K562 (cell line): ENCODE results near the gene EIF3K. TPM values are rescaled to one million over a fixed set of nuclear protein-coding genes. Genes with fewer than 3 reads are reported as not detected.

Experiments
- ATAC-seq: fragments of 200-7000 bp; cut with Tn5 transposase; 3 replicates; pipeline ENCODE4 v1.9.1; 2020; ENCODE audit warnings: moderate library complexity
- BruUV-seq: library from RNA; stranded (reverse); fragments of 400-500 nt; replicated peaks from 2 replicates; lab custom pipeline; 2021; lab: Mats Ljungman, UMichigan
- CTCF ChIA-PET: fragments of 300-600 bp; formaldehyde crosslinking; extraction: SDS; loops from one replicate; lab custom pipeline; 2021; ENCODE audit warnings: low intra/inter-chr PET ratio; lab: Yijun Ruan, JAX
- POLR2A ChIA-PET: fragments of 300-600, 350-650 bp; sonication (Branson Sonifier 250); formaldehyde crosslinking; extraction: SDS; loops from one replicate; lab custom pipeline; 2021; ENCODE audit warnings: antibody characterized with exemption, inconsistent platforms; lab: Yijun Ruan, JAX
- DNase-seq, 4 experiments: peaks; one replicate each; pipeline versions ENCODE4 v3.0.0 to v3.0.0-alpha.2; 2011 to 2018; ENCODE audit warnings: low spot score in 3 of 4, mixed read lengths in 3 of 4; ENCODE audit errors: extremely low read depth in 1 of 4
- FAIRE-seq: peaks from 2 replicates; lab custom pipeline; 2011; peaks lifted over from hg19 to GRCh38; lab: Jason Lieb, UNC
- H2AFZ ChIP-seq: 2 replicates; pipeline ENCODE4 v1.6.0; 2011; ENCODE audit warnings: low read depth, low read length, control low read depth, inconsistent platforms
- H3K27ac ChIP-seq: fragments of 200-600 bp; 3 replicates; pipeline ENCODE4 v1.8.0; 2011; ENCODE audit warnings: low read depth, mild to moderate bottlenecking, control low read depth, inconsistent platforms, low read length, moderate library complexity, mixed read lengths; ENCODE audit errors: extremely low read depth
- H3K27me3 ChIP-seq, 2 experiments: fragments of 300-600 bp in 1 of 2; 2 replicates in 1 of 2; 3 replicates in 1 of 2; pipeline versions ENCODE4 v1.6.0 to v1.8.0; 2011; ENCODE audit warnings: inconsistent platforms in 2 of 2, low read length in 2 of 2, mild to moderate bottlenecking in 1 of 2, mixed read lengths in 1 of 2, moderate library complexity in 1 of 2; ENCODE audit not compliant: control insufficient read depth in 2 of 2, insufficient read depth in 2 of 2
- H3K36me3 ChIP-seq: fragments of 300-600 bp; 3 replicates; pipeline ENCODE4 v1.8.0; 2011; ENCODE audit warnings: mild to moderate bottlenecking, low read length, inconsistent platforms; ENCODE audit not compliant: control insufficient read depth, insufficient read depth
- H3K4me1 ChIP-seq, 2 experiments: fragments of 200-600 bp in 1 of 2; replicated peaks in 1 of 2; 2 replicates in 1 of 2; 3 replicates in 1 of 2; pipeline versions ENCODE4 v1.5.1 to v1.8.0; 2011; ENCODE audit warnings: inconsistent platforms in 2 of 2, low read length in 2 of 2, mild to moderate bottlenecking in 1 of 2, mixed read lengths in 1 of 2, moderate library complexity in 1 of 2; ENCODE audit not compliant: control insufficient read depth in 2 of 2, insufficient read depth in 2 of 2
- H3K4me2 ChIP-seq: 2 replicates; pipeline ENCODE4 v1.6.1; 2011; ENCODE audit warnings: low read length, control low read depth, inconsistent platforms, mixed read lengths; ENCODE audit not compliant: insufficient read depth
- H3K4me3 ChIP-seq: fragments of 200-600 bp; sonication (generic), shearing (Covaris generic); 2 replicates; pipeline ENCODE4 v1.5.1; 2016; ENCODE audit warnings: control low read depth, inconsistent platforms
- H3K79me2 ChIP-seq: fragments of 200-600 bp; 3 replicates; pipeline ENCODE4 v1.8.0; 2011; ENCODE audit warnings: low read length, inconsistent platforms; ENCODE audit not compliant: control insufficient read depth, insufficient read depth
- H3K9ac ChIP-seq, 2 experiments: 2 replicates each; pipeline versions ENCODE4 v1.6.0 to v1.6.1; 2011; ENCODE audit warnings: low read depth in 2 of 2, low read length in 2 of 2, control low read depth in 1 of 2, inconsistent platforms in 1 of 2, mild to moderate bottlenecking in 1 of 2, mixed read lengths in 1 of 2; ENCODE audit not compliant: insufficient read depth in 1 of 2
- H3K9me1 ChIP-seq: one replicate; pipeline ENCODE4 v1.6.0; 2011; ENCODE audit warnings: inconsistent platforms, mild to moderate bottlenecking, low read length, moderate library complexity; ENCODE audit not compliant: control insufficient read depth, insufficient read depth
- H3K9me3 ChIP-seq: replicated peaks from 2 replicates; pipeline ENCODE4 v1.5.1; 2011; ENCODE audit warnings: low read depth, low read length, inconsistent platforms; ENCODE audit not compliant: control insufficient read depth, insufficient read depth
- H4K20me1 ChIP-seq: replicated peaks from 2 replicates; pipeline ENCODE4 v1.6.1; 2011; ENCODE audit warnings: low read length, inconsistent platforms, mixed read lengths; ENCODE audit not compliant: control insufficient read depth, insufficient read depth
- GATAD2B ChIP-seq: fragments of 450-650 bp; IDR thresholded peaks from 2 replicates; pipeline ENCODE4 v1.6.1; 2017; ENCODE audit warnings: mild to moderate bottlenecking, borderline replicate concordance
- HDAC3 ChIP-seq: fragments of 450-650 bp; IDR thresholded peaks from 2 replicates; pipeline ENCODE4 v1.6.1; 2018; ENCODE audit warnings: borderline replicate concordance, mild to moderate bottlenecking, moderate library complexity; ENCODE audit not compliant: partially characterized antibody
- PURB ChIP-seq: sonication (generic); formaldehyde crosslinking; IDR thresholded peaks from 2 replicates; pipeline ENCODE4 v1.9.0; 2021; ENCODE audit warnings: low read depth, mild to moderate bottlenecking, missing genetic modification reagents
- THAP7 ChIP-seq: fragments of 250-450 bp; sonication (Bioruptor Pico); IDR thresholded peaks from 2 replicates; pipeline ENCODE4 v1.5.0; 2021
- ZNF561 ChIP-seq: fragments of 450-650 bp; formaldehyde crosslinking; conservative IDR thresholded peaks from 2 replicates; pipeline ENCODE4 v1.4.0; 2020; ENCODE audit warnings: mild to moderate bottlenecking, moderate library complexity
- WGBS: fragments of 100-300 bp; shearing (Covaris generic); methylation state at CpG from one replicate; pipeline ENCODE4 v1.1.6; 2016; ENCODE audit warnings: low coverage, mixed read lengths; ENCODE audit not compliant: insufficient coverage; ENCODE audit errors: missing lambda C conversion rate; 5-methylcytosine and 5-hydroxymethylcytosine counted together
- in situ Hi-C: fragments of 300-500 bp; cut with MboI; formaldehyde crosslinking; loops from 4 replicates; pipeline ENCODE4 v1.15.0; 2018; ENCODE audit warnings: inconsistent platforms, mixed read lengths
- intact Hi-C: fragments of 100-400 bp; cut with micrococcal nuclease; formaldehyde crosslinking; loops from 2 replicates; pipeline ENCODE4 v1.14.2; 2022
- polyA plus RNA-seq, 8 experiments: library from polyadenylated mRNA; depleted of rRNA in 4 of 8; stranded (reverse) in 5 of 8; unstranded in 3 of 8; fragments of >200 nt; fragmentation: Nextera tagmentation in 2 of 8; fragmentation: Illumina TruSeq in 1 of 8; extraction: Ambion mirVana in 2 of 8; extraction: Trizol in 1 of 8; gene quantifications; 2 replicates each; pipeline versions ENCODE4 v1.2.1 to v1.2.3, GENCODE V29; 2011 to 2014; ENCODE audit warnings: inconsistent platforms in 1 of 8, missing spikeins in 1 of 8
- total RNA-seq, 7 experiments: library from RNA; depleted of rRNA in 6 of 7; stranded (reverse); fragments of >200 nt in 6 of 7; fragmentation: Illumina TruSeq in 2 of 7; extraction: Trizol in 2 of 7; gene quantifications; 2 replicates each; pipeline versions ENCODE4 v1.2.1 to v1.2.3, GENCODE V29; 2011 to 2021; ENCODE audit warnings: low replicate concordance in 1 of 7
- TF ChIP-seq, protein P1 (sequence below): fragments of 150-350 bp; conservative IDR thresholded peaks from 2 replicates; pipeline ENCODE4 v1.6.1; 2014; ENCODE audit warnings: low read length

The EIF3K gene
- total and polyA plus RNA-seq, 9 of the 15 experiments (the other 6 are each of a cell fraction or from before 2014, with no cell fraction given) = 387 to 1,827 (median 733) TPM

DNA sequence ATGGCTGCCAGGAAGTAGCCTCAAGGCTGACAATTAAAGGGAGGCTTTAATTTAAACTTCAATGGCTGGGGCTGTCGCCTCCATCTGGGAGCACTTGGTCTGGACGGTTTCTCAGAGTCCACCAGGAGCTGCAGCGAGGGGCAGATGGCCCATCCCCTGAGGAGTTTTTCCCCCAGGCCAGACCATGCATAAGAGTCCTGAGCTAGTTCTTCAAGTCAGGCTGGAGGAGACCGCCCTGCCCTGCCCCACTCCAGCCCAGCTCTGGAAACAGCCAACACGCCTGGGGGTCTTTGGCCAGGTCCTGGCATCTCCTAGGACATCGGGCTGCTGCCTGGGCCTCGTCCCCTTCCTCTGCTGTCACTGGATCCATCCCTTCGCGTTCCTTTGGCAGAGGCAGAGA lies 23.2 kb downstream of the EIF3K start:
- in situ Hi-C loops = no loop called here
- CTCF ChIA-PET = no interaction called here
- FAIRE-seq = no peak
- BruUV-seq = no TSS peak
- TF ChIP-seq ZNF561 (CRISPR knock-in tag) (no peak), THAP7 (CRISPR knock-in tag) (no peak), PURB (no peak), GATAD2B (no peak), HDAC3 (no peak)
- TF ChIP-seq, protein P1, sequence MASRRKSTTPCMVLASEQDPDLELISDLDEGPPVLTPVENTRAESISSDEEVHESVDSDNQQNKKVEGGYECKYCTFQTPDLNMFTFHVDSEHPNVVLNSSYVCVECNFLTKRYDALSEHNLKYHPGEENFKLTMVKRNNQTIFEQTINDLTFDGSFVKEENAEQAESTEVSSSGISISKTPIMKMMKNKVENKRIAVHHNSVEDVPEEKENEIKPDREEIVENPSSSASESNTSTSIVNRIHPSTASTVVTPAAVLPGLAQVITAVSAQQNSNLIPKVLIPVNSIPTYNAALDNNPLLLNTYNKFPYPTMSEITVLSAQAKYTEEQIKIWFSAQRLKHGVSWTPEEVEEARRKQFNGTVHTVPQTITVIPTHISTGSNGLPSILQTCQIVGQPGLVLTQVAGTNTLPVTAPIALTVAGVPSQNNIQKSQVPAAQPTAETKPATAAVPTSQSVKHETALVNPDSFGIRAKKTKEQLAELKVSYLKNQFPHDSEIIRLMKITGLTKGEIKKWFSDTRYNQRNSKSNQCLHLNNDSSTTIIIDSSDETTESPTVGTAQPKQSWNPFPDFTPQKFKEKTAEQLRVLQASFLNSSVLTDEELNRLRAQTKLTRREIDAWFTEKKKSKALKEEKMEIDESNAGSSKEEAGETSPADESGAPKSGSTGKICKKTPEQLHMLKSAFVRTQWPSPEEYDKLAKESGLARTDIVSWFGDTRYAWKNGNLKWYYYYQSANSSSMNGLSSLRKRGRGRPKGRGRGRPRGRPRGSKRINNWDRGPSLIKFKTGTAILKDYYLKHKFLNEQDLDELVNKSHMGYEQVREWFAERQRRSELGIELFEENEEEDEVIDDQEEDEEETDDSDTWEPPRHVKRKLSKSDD = no peak
- intact Hi-C loops = no loop called here
- Histone ChIP-seq H3K4me1 (peaks cover 3 to 21% of the 10 kb centered on the region in 2 experiments; a peak in 4 of 5 replicates), H2AFZ (no peak overlapping the region), H3K4me2 (no peak overlapping the region), H3K79me2 (no peaks in the 10 kb centered on the region), H3K36me3 (peaks cover 14% of the 10 kb centered on the region; the same call in 1 of the 3 replicates), H3K4me3 (no peak overlapping the region), H3K9me1 (no peaks in the 10 kb centered on the region), H3K9me3 (no peaks in the 10 kb centered on the region), H3K27ac (no peak overlapping the region), H3K27me3 (no peaks in the 10 kb centered on the region), H3K9ac (peak overlapping the region in 1 of 2 experiments; percentile 78; a peak in 2 of 4 replicates), H4K20me1 (no peaks in the 10 kb centered on the region)
- ATAC-seq = no peak; the same call in 2 of the 3 replicates
- WGBS = 84% methylated on average over 8 of the region's 9 CpGs
- no peak for DNase-seq
- POLR2A ChIA-PET = interaction anchor here (0.5 to 0.9 kb wide), 2 partner anchors 15 to 72 kb away, joined by 3 read pairs; no protein-coding TSS in a partner anchor
